NCI-H82 (cell line): ENCODE measurements around the gene ENDOU.

ENCODE experiments used
- DNase-seq: peaks from one replicate; lab custom pipeline; 2025; lab: John Stamatoyannopoulos, UW

ENDOU gene

DNA sequence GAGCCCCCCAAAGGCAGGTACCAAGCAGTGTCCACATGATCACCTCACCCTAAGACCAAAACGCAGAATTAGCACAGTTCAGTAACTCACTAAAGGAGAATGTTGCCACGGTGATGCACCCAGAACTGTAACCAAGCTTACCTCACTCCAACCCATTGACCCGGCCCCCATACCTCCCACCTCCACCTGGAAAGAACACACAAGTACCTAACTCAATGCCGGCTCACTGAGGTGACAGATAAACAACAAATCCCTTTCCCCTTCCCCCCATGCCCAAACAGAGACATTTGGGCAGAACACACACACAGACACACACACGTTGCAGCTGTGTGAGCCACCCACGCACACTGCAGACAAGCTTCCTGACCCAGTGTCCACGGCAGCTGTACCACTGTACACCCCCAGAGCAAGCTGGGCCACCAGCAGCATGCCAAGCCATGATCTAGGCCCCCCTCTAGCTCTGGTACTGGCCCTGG, 32.1 kb upstream of the ENDOU start:
- no peak for DNase-seq

DNA sequence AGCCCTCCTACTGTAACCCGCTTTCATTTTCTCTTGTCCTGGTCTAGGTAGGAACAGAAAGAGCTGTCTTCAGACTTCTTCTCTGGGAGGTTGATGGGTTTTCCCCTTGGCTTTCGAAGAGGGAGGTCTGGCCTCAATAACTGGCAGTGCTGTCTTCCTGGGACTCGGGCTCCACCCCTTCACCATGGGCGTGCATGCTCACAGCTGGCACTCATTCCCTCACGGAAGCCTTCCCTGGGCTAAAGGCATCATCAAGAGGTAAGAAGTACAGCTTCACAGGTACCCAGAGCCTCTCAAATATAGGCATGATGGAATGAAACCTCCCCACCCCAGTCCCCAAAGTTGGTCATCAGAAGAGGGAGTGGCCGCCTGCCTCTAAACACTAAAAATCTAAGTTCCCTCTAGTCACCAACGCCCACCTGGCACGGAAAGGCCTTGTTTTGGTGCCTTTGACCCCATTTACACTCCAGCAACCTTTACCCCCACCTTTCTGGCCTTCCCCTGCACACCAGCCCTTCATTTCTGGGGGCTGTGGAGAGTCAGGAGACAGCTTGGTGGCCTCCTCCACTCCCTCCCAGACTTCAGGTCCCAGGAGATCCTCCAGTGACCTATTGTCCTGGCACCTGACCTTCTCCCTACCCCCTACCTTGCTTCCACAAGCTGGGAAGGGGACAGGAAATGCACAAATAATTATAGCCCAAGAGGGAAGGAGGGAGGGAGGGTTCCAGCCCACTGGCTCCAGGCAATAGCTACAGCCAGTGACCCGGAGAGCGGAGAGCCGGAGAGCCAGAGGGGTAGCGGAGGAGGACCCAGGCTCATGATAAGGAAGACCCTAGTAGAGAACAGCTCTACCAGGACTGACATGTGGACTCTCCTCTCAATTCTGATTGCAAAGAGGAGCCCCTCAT, 30.6 kb upstream of the ENDOU start:
- DNase-seq, result no peak

DNA sequence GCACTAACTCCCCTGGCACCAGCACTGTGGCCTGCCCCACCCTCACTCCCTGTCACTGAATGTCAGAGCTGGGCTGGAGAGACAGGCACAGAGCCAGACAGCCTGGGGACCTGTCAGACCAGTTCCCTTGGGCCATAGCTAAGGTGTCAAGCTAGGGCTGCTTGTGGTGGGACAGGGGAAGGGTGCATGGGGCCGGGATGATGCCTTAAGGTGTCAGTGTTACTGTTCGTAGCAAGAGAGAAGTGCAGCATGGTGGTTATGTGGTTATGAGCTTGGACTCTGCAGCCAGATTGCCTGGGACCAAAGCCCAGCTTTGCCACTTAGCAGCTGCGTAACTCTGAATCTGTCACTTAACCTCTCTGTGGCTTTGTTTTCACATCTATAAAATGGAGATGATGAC, 29.6 kb upstream of the ENDOU start:
- DNase-seq, result no peak

- DNase-seq, result no peak
These were observed 28.8 kb upstream of the ENDOU start for GRCh38 chr12:47754126-47754525.

DNA sequence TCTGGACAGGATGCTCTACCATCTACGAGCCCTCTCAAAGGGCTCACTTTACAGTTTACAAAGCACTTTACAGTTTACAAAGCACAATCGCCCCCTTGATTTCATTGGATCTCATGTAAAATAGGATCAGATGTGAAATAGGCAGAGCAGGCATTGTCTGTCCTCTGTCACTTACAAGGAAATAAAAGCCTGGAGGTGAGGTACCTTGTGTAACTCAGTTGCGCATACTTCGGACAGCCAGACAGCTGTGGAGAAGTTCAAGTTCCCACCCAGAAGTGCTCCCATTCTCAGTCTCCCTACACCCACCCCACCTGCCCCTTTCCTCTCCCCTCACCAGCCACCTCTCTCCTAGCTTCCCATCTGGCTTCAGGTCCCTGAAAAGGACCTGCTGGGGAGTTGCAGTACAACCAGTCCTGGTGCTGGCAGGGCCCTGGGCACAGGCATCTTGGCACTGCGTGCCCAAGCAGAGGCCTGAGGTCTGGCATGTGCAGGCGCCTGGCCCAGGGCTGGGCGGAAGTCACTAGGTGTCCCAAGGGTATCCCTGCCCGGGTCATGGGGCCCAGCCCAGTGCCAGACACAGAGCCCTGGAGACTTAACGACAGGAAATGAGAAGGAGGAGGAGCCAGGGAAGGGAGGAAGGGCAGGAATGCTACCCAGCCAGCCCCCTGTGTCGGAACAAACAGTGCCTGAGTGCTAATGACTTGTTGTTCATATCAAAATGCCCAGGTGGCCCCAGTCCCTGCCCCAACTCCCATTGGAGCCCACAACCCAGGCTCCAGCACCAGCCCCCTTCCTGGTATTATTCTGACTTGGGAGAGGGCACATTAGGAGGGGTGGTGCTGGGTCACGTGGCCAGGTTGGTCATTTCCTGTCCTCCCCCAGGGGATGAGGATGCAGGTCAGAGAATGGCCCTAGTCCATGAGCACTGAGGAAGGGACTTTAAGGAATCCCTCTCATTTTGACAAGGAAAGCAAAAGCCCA, 28.0 kb upstream of the ENDOU start:
- DNase-seq, result no peak

DNA sequence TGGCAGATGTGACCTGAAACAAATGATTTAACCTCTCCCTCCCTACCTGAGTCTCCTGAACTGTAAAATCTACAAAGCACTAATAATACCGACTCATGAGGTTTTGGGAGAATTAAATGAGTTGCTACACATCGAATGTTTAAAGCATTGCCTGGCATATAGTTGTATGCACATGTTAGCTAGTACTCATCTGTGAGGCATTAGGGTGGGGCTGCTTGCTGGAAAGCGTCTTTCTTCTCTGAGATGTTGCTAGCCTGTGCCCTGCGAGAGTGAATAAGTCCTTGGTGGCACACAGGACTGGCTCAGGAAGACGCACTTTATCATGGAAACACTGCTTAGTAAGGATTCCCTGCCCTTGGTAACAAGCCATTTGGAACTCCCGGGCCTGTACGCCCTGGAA, 27.3 kb upstream of the ENDOU start:
- DNase-seq, result no peak

- no peak for DNase-seq
These were observed 26.8 kb upstream of the ENDOU start for GRCh38 chr12:47752121-47752520.

DNA sequence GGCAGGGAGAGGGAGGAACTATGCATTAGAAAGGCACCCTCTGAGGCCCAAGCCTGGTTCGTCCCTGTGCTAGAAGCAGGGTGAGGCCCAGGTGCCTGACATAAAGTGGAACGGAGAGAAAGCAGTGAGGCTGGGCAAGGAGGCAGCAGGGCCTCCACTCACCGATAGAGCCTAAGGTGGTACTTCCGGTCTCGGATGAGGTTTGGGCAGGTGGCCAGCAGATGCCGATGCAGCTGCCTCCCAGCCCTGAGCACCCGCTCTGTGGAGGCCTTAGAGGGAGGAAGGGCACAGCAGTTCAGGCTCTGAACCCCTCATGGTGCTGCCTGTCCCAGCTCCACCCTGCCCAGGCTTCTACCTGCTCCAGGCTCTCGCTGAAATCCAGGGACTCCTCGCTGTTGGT, 26.3 kb upstream of the ENDOU start:
- no peak for DNase-seq

DNA sequence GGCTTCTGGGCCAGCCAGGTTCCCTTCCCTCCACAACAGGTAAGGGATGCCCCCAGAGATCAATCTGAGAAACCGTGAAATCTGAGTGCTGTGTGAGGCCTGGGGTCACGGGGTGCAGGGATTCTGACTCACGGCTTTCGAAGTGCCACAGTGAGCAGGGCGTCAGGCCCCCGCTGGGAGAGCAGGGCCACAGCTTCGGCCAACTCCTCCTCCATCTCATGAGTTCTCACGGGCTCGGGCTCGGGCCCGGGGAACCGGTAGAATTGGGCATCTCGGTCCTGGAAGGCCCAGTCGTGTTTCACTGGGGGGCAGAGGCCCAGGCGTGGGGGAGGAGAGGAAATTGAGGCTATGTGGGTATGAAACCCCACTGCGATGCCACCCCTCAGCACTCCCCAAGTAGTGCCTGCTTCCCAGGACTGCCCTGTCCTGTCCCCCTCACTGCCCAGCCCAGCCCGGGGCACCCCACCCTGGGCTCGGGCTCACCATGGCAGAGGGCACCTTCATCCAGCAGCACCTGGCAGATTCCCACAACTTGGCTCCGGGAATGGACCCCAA, 25.7 kb upstream of the ENDOU start:
- DNase-seq, result no peak

DNA sequence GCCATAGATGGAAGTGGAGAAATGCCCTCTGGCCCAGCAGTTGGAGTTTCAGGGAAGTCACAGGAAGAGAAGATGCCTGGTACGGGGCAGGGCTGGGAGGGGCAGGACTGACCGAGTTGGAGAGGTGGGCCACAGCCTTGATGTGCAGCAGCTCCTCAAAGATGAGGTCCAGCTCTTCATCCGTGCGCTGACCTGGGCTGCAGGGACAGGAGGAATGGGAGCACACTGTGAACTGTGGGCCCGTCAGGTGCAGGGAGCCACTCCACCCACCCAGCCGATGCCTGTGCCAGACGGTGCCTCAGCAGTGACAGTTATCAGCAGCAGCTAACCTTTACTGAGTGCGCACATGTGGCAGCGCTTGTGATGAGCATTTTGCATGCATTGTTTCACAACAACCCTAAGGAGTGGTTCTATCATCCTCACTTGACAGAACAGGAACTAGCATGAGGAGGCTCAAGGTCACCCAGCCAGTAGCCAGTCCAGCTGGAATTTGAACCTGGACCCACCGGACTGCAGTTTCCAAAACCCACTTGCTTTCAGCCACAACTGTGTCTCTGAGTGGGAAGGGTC, 25.0 kb upstream of the ENDOU start:
- DNase-seq, result no peak

DNA sequence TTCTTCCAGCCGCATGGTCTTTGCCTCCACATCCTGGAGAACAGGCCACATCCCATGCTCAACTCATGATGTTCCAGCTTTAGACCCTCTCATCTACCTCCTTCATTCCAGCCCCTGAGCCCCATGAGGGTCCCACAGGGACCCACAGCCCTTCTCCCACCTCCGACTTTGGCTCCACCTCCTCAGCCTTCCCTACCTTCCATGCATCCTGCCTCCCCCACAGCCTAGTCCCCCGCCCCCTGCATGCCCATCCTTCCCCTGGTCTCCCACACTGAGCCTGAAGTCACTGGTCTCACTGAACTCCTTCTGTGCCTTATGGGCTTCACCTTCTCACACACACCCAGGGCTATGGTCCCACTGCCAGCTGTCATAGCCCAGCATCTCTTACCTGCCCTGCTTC, 23.6 kb upstream of the ENDOU start:
- no peak for DNase-seq

- no peak for DNase-seq
These were observed 23.2 kb upstream of the ENDOU start for GRCh38 chr12:47748507-47748828.

- DNase-seq, result no peak
These were observed 22.6 kb upstream of the ENDOU start for GRCh38 chr12:47747596-47748506.

DNA sequence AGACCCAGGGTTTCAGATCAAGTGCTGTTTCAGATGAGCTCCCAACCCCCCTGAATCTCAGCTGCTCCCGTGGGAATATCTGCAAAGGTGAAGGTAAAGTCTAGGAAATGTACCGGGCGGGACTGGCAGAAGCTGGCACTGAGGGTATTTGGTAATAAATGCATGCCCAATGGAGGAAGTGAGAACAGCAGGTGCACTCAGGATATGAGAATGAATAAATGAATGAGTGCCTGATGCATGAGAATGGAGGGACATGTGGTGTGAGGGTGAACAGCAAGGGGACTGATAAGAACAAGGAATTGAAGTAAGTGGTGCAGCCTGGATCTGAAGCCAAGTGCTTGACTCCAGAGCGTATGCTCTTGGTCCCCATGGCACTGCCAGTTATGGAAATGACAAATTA, 21.8 kb upstream of the ENDOU start:
- no peak for DNase-seq

GRCh38 chr12:47746523-47746922, 21.2 kb upstream of the ENDOU start:
- DNase-seq, result no peak

DNA sequence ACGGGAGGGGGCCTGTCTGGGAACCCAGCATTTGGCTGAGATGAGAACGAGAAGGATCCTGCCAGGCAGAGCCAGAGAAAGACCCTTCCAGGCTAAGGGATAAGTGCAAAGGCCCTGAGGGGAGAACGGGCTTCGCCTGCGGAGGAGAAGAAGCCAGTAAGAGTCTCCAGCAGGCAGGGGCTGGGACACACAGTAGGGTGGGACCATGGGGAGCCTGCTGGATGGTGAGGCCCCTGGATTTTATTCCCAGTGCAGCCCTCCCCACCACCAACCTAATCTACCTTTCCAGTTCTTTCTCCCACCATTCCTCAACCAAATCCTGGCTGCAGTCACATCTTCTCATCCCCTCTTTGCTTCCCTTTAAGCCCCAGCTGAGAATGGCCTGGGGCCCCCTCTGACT, 20.8 kb upstream of the ENDOU start:
- no peak for DNase-seq

DNA sequence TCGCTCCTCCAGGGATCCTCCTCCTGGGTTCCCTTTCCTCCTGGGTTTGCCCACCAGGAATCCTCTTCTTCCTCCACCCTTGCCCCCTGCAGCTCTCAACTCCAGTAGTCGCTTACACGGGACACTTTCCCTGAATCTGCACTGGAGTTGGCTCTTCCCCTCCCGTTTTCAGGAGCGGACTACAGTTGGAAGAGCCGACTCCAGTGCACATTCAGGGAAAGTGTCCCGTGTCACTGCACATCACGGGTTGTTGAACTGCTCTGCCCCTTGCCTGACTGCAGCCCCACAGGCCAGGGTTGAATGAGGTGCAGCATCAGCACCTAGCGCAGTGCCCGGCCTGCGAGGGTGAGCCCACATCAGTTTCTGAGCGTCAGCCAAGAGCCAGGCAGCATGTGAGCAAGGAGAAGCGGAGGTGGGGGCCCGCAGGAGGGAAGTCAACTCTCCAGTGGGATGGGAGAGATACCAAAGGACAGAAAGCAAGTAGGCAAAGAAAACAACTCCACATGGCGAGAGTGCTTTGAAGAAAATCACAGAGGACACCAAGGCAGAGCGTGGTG, 20.3 kb upstream of the ENDOU start:
- no peak for DNase-seq

- DNase-seq, result no peak
These were observed 19.6 kb upstream of the ENDOU start for GRCh38 chr12:47744778-47745436.

- DNase-seq, result peak; percentile 40
These were observed 18.8 kb upstream of the ENDOU start for GRCh38 chr12:47744005-47744651.
